OCI-LY7 (cell line): ENCODE data around the gene UGP2. TPM values are rescaled to one million over a fixed set of nuclear protein-coding genes. Genes with fewer than 3 reads are reported as not detected.

Experiments used
- small RNA-seq: library from RNA; depleted of rRNA; stranded (forward); fragments of <200 nt; gene quantifications from one replicate; pipeline ENCODE3, GENCODE V24; 2014
- total RNA-seq, 2 experiments: library from RNA; depleted of rRNA in 1 of 2; stranded (reverse); fragments of >200 nt in 1 of 2; shearing (Covaris generic) in 1 of 2; gene quantifications; 2 replicates each; pipeline ENCODE4 v1.2.3, GENCODE V29; 2014 to 2022

Gene UGP2
- total RNA-seq, 2 experiments from 2014 or later = 53.7 to 71.4 TPM

Small RNA genes within 50 kb of the gene (small RNA-seq; reads per million reads assigned to genes)
- gene RF01293 = not detected

Other genes with a start within 250 kb of the UGP2 start
- gene VPS54, start 177.5 kb downstream of the UGP2 start, total RNA-seq (2014; rRNA removed; shearing (Covaris generic)) = 12.9 and 14.7 TPM in 2 replicates
- gene VPS54, start 177.5 kb downstream of the UGP2 start, total RNA-seq (2022) = 17.8 and 19.0 TPM in 2 replicates